ENCODE data around the gene PIEZO2.

DNA sequence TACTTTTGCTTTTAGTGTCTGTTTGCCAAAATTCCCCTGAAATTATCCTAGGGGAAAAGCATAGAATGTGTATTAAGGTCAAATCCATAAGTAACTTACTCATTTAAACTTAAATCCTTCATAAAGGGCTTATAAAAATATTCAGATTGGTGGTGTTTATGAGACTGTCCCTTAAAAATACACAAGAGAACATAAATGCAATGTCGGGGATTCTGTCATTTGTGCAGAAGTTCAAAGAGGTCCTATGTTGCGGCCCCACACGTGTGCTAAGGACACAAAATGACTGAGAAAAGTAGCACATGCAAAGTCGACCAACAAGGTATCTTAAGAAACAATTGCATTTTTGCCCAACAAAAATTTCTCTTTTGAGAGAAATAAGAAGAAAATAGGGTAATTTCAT, 225.1 kb downstream of the PIEZO2 start:
- no peak for TF ChIP-seq EP300 (IDR thresholded peaks at IDR 0.05)
- TF ChIP-seq, protein P1, sequence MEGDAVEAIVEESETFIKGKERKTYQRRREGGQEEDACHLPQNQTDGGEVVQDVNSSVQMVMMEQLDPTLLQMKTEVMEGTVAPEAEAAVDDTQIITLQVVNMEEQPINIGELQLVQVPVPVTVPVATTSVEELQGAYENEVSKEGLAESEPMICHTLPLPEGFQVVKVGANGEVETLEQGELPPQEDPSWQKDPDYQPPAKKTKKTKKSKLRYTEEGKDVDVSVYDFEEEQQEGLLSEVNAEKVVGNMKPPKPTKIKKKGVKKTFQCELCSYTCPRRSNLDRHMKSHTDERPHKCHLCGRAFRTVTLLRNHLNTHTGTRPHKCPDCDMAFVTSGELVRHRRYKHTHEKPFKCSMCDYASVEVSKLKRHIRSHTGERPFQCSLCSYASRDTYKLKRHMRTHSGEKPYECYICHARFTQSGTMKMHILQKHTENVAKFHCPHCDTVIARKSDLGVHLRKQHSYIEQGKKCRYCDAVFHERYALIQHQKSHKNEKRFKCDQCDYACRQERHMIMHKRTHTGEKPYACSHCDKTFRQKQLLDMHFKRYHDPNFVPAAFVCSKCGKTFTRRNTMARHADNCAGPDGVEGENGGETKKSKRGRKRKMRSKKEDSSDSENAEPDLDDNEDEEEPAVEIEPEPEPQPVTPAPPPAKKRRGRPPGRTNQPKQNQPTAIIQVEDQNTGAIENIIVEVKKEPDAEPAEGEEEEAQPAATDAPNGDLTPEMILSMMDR (IDR thresholded peaks at IDR 0.05), result no peak
